ENCODE measurements around the gene MTNR1B.

The MTNR1B gene

GRCh38 chr11:92978271-92979111 lies 9.0 kb downstream of the MTNR1B start:
- DNase-seq (ENCODE audit: low spot score): no peak

- no peak for DNase-seq (ENCODE audit: low spot score)
Measured at GRCh38 chr11:92979176-92979575, 9.7 kb downstream of the MTNR1B start.

GRCh38 chr11:92980312-92980711 lies 10.9 kb downstream of the MTNR1B start:
- no peak for DNase-seq (ENCODE audit: low spot score)

GRCh38 chr11:92981508-92982043 lies 12.1 kb downstream of the MTNR1B start:
- no peak for DNase-seq (ENCODE audit: low spot score)

- no peak for DNase-seq (ENCODE audit: low spot score)
Measured at GRCh38 chr11:92986585-92986984, 17.1 kb downstream of the MTNR1B start.

- no peak for DNase-seq (ENCODE audit: low spot score)
Measured at GRCh38 chr11:92993004-92993403, 23.6 kb downstream of the MTNR1B start.

- no peak for DNase-seq (ENCODE audit: low spot score)
Measured at GRCh38 chr11:93000511-93001476, 31.3 kb downstream of the MTNR1B start.

GRCh38 chr11:93001806-93002205 lies 32.4 kb downstream of the MTNR1B start:
- DNase-seq (ENCODE audit: low spot score): no peak

GRCh38 chr11:93002380-93002779 lies 32.9 kb downstream of the MTNR1B start:
- DNase-seq (ENCODE audit: low spot score): no peak

GRCh38 chr11:93005239-93005638 lies 35.8 kb downstream of the MTNR1B start:
- no peak for DNase-seq (ENCODE audit: low spot score)

GRCh38 chr11:93013646-93014045 lies 44.2 kb downstream of the MTNR1B start:
- DNase-seq (ENCODE audit: low spot score): no peak

GRCh38 chr11:93016595-93016994 lies 47.1 kb downstream of the MTNR1B start:
- DNase-seq (ENCODE audit: low spot score): no peak

GRCh38 chr11:93017821-93018690 lies 48.6 kb downstream of the MTNR1B start:
- no peak for DNase-seq (ENCODE audit: low spot score)

GRCh38 chr11:93020248-93021046 lies 51.0 kb downstream of the MTNR1B start:
- DNase-seq (ENCODE audit: low spot score): no peak

GRCh38 chr11:93024369-93024768 lies 54.9 kb downstream of the MTNR1B start:
- DNase-seq (ENCODE audit: low spot score): no peak

- DNase-seq (ENCODE audit: low spot score): no peak
Measured at GRCh38 chr11:93025558-93026255, 56.3 kb downstream of the MTNR1B start.

GRCh38 chr11:93028960-93029522 lies 59.6 kb downstream of the MTNR1B start:
- no peak for DNase-seq (ENCODE audit: low spot score)

GRCh38 chr11:93031386-93031785 lies 61.9 kb downstream of the MTNR1B start:
- DNase-seq (ENCODE audit: low spot score): no peak
